GOT3 (cell line): ENCODE measurements around the gene DBNDD1.
"Not testable (repeated sequence)": the region's sequence is repeated elsewhere in the genome, so short reads cannot be mapped to it uniquely, and the experiment has no call there.

Experiments
- DNase-seq: peaks from one replicate; lab custom pipeline; 2025; ENCODE audit warnings: mixed read lengths; lab: John Stamatoyannopoulos, UW

Gene DBNDD1, protein sequence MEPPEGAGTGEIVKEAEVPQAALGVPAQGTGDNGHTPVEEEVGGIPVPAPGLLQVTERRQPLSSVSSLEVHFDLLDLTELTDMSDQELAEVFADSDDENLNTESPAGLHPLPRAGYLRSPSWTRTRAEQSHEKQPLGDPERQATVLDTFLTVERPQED

DNA sequence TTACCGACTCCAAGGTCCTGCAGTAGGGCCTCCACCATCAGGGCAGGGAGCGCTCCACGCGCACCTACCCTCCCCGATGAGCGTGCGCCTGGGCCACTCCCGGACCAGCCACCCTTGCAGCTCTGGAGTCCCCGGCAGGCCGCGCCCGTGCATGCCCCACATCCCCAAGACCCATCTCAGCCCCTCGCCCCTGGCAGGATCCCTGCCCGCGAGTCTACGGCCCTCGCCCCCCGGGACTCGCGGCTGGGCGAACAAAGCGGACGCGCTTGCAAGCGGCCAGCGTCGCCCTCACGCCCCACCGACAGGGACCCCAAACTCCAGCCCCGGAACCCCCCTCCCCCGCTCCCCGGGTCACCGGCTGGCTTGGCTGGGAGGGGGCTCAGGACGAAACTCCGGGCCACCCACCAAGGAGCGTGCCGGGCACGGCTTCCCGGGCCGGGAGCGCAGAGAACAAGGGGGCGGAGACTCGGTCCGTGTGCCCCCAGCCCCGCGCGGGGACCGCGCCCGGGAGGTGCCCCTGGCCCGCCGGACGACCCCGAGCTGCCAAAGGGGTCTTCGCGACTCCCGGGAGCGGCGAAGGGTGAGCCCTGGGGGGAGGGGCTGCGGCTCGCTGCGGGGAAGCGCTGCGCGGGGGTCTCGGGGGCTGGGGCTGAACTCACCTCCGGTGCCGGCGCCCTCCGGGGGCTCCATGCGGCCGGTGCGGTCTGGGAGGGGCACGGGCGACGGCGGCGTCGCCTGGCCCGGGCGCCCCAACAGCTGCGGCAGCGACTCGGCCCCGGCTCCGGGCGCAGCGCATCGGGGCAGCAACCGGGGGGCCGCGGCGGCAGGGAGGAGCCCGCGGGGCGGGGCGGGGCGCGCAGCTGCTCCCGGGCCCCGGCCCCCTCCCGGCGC, at the start of gene DBNDD1:
Gene DBNDD1 (minus strand): TSS at position 805 of the 891 bp plus-strand sequence. CDS start 115 bp downstream, at position 690.
- no peak for DNase-seq

DNA sequence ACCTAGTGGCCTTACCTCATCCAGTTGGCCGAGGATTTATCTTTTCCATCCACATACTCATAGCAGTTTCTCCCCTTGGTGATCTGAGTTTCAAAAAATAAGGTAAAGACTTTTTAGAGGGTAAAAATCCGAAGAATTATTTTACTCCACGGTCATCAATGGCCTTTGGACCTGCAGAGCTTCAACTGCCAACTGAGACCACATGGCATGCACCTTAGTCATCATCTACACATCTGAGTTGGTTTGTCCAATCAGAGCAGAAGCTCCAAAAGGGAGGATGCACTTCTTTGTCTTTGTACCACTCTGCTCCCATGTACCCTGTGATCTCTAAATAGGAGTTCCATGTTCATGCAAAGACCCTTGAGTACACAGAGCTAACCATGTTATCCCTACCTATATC, 42.2 kb upstream of the DBNDD1 start:
- no peak for DNase-seq

DNA sequence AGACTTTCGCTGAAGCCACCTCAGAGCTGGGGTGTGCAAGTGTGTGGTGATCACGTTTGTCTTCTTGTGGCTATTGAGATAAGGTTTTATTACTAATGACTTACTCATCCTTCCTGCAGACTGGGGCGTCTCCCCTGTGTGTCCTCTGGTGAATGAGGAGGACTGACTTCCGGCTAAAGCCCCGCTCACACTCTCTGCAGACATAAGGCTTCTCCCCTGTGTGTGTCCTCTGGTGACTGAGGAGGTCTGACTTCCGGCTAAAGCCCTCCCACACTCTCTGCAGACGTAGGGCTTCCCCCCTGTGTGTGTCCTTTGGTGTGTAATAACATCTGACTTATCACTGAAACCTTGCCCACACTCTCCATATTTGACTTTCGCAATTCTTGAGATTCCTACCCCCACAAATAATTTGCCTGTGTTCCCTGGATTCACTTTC, 38.5 kb upstream of the DBNDD1 start:
- no peak for DNase-seq

DNA sequence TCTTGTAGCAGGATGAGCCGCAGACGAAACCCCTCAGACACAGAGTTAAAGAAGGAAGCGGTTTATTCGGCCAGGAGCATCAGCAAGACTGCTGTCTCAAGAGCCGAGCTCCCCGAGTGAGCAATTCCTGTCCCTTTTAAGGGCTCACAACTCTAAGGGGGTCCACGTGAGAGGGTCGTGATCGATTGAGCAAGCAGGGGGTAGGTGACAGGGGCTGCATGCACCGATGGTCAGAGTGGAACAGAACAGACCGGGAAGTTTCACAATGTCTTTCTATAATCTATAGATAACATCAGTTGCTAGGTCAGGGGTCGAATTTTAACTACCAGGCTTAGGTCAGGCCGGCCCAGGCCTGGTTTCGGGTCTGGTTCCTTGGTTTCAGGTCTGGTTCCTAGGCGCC, 37.3 kb upstream of the DBNDD1 start:
- DNase-seq, result not testable (repeated sequence)

DNA sequence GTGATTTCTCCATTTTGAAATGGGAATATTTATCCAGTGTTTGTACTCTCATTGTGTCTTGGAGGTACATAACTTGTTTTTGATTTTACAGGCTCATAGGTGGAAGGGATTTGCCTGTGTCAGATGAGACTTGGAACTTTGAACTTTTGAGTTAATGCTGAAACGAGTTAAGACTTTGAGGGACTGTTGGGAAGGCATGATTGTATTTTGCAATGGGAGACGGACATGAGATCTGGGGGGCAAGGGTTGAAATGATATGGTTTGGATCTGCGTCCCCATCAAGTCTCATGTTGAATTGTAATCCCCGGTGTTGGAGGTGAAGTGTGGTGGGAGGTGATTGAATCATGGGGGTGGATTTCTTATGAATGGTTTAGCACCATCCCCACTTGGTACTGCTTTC, 36.1 kb upstream of the DBNDD1 start:
- no peak for DNase-seq

DNA sequence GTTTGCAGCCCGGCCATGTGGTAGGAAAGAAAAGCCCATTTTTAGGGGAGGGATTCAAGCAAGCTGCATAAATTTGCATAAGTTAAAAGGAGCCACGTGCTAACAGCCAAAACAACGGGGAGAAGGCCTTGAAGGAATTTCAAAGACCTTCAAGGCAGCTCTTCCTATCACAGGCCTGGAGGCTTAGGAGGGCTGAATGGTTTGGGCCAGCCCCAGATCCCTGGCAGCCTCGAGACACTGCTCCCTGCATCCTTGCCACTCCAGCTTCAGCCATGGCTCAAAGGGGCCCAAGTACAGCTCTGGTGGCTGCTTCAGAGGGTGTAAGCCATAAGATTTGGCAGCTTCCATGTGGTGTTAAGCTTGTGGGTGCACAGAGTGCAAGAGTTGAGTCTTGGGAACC, 35.3 kb upstream of the DBNDD1 start:
- DNase-seq, result no peak

DNA sequence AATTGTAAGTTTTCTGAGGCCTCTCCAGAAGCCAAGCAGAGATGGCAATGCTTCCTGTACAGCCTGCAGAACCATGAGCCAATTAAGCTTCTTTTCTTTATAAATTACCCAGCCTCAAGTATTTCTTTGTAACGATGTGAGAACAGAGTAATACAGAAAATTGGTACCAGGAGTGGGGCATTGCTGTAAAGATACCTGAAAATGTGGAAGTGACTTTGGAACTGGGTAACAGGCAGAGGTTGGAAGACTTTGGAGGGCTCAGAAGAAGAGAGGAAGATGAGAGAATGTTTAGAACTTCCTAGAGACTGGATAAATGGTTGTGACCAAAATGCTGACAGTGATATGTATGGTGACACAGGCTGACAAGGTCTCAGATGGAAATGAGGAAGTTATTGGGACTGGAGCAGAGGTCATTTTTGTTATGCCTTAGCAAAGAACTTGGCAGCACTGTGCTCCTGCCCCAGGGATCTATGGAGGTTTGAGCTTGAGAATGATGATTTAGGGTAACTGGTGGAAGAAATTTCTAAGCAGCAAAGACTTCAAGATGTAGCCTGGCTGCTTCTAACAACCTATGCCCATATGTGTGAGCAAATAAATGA, 34.7 kb upstream of the DBNDD1 start:
- DNase-seq, result no peak

DNA sequence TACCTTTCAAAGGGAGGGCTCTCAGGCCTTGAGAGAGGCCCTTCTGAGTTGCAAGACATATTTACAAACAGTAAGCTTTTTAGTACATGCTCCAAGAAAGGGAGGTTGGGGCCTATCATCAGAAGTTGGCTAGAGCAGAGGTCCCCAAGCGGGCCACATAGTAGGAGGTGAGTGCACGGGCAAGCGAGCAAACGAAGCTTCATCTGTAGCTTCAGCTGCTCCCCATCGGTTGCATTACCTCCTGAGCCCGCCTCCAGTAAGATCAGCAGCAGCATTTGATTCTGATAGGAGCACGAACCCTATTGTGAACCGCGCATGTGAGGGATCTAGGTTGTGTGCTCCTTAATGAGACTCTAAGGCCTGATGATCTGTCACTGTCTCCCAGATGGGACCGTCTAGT, 31.7 kb upstream of the DBNDD1 start:
- DNase-seq, result no peak

DNA sequence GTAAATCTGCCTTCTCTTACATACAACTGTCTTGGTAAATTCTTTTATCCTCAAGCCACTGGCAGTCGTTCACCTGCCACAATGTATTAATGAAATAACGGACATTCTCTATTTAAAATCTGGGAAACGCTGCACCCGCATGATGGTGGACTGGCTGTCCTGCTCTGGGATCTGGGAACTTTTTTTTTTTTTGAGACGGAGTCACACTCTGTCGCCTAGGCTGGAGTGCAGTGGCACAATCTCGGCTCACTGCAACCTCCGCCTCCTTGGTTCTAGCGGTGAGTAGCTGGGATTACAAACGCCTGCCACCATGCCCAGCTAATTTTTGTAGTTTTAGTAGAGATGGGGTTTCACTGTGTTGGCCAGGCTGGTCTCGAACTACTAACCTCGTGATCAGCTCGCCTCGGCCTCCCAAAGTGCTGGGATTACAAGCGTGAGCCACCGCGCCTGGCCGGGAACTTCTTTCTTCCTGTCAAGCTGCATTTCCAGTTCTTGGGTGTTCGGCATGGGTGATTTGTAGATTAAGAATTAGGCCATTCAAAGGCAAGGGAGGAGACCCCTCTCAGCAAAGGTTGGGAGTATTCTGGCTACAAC, 29.6 kb upstream of the DBNDD1 start:
- DNase-seq, result no peak

DNA sequence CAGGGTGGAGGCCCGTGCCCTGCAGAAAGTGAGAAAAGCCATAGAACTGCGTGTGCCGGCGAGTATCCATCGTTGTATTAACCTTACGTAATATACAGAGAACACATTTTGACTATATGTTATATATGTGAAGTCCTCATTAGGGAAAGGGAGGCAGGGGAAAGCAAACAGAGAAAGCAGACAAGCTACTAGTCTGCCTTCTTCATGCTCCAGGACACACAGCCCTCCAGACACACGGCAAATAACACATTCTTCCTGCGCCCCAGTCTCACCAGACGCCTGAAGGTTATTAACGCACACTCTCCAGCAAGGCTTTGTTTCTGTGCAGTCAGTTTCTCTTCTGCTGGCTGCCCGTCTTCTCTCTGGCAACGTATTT, 29.1 kb upstream of the DBNDD1 start:
- DNase-seq, result no peak

DNA sequence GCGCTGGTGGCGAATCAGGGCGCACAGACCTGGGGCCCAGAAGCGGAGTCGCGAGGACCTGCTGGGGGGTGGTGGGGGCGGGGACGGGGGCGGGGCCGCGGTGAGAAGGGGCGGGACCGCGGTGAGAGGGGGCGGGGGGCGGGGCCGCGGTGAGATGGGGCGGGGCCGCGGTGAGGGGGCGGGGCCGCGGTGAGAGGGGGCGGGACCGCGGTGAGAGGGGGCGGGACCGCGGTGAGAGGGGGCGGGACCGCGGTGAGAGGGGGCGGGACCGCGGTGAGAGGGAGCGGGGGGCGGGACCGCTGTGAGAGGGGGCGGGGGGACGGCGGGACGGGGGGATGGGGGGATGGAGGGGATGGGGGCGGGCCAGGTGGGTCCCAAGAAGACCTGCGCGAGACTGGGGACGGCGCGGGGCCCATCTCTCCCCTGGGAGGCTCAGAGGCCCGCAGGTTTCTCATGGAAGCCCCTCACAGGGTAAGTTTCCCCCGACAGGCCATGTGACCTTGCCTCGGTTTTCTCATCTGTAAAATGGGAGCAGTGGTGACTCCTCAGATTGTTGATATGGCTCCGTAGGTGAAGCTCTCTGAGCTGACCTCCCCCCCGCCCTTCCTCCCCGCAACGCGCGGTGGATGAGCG, 28.6 kb upstream of the DBNDD1 start:
- DNase-seq, result no peak

DNA sequence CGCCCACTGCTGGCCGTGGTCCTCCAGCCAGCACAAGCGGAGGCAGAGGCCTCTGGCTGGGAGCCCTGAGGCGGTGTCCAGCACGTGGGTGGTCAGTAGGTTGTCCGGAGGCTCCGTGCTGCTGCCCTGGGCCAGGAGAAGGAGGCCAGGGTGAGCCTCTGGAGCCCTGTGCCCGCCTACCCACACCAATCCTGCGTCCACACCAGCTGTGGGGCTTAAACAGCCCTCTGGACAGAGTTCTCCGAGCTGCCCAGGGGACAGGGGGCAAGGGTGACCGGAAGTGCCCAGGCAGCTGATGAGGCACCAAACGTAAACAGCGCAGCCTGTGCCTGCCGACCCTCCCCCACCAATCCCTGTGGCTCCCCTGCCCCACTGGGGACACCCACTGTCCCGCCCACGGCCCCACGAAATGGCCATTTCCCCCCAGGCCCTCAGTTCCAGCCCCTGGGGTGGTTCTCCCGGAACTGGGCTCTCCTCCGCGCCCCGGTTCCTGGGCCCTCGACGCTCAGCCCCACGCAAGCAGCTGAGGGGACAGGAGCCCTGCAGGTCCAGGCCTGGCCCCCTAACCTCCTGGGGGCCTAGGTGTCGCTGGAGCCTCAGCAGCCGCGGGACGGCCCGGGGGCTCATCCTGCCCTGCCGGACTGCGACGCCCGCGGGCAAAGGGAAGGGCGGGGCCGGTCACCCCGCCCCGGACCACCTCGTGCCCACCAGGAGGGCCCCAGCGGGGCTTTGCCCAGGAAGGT, 27.9 kb upstream of the DBNDD1 start:
- DNase-seq, result no peak

DNA sequence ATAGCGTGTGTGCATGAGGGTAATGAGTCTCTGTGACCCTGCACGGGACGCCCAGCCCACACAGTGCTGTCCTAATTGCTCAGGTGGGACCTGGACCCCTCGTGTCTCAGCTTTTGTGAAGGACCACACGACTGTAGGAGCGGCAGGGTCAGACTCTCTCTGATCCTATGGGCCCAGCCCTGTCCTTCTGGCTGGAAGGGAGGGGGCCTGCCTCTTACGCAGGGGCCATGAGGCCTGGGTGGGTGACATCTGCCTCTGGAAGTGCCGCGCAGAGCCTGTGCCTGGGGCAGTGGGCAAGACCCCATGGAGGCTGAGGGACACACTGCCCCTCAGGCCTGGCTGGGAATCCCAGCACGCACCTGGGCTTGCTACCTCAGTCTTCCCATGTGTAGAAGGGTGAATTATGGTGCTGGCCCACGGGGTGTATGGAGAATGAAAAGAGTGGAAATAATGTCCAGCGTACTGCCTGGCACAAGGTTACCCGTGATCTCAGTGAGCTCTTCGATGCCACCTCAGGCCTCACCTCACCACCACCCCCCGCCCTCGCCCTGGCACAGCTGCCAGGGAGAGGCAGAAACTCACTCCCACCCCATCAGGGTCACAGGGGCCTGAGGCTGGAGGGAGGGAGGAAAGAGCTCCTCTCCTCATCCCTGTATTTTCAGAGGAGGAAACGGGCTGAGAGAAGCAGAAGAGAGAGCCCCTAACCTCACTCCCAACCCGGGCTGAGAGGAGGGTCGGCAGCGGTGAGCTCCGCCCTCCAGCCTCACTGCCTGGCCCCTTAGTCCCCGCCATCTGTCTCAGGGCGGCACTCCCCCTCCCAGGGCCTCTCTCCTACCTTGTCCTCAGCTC, 27.1 kb upstream of the DBNDD1 start:
- no peak for DNase-seq

DNA sequence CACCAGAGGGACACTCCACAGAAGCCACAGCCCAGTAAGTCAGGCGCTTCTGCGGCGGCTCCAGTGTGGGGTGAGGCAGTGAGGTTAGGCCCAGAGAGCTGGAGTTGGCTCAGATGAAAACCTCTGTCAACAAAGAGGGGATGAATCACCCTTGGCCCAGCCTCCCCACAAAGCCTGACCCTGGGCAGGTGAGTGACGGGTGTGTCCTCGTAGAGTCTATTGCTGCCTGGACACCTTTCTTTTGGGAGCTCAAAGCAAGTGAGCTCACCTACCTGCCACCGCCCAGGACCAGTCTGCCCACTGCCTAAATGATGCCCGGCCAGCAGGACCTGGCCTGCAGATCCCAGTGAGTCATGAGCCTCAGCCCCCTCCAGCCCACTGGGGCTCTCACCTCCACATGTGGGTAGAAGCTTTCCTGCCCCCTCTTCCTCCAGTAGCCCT, 24.9 kb upstream of the DBNDD1 start:
- DNase-seq, result no peak

DNA sequence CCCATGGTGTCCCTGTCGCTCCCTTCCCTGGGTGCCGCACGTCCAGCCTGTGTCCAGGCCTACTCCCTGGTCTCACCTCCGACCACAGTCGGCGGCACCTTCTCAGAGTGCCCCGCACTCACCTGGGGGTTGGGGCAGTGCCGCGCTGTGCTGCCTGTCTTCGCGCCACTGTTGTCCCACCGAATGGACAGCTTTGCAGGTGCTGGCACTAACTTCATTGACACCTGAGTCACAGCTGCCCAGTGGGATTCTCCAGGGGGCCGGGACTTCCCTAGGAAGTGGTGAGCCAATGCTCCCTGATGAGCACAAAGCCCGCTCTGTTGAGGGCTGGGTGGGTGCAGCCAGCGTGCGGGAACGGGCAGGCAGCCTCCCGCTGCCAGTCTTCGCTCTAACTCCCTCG, 24.3 kb upstream of the DBNDD1 start:
- DNase-seq, result no peak

DNA sequence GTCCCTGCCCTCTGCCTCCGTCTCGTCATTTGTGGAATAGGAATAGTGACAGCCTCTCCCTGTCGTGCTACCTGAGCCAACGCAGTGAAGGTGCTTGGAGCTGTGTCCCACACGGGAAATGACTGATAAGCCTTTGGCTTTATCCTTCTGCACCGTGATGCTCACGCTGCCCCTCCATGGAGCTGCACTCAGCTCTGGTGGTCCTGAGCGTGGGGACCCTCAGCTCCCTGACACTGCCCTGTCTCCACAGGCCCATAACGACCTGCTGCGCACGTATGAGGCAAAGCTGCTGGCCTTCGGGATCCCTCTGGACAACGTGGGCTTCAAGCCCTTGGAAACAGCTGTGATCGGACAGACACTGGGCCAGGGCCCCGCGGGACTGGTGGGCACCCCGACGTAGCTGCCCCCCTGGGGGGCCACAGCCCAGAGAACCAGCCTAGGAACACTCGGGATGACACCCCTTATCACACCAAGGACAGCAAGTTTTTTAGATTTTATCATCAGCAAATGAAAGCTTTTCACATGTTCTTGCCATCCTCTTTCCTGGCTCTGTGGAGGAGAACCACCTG, 23.8 kb upstream of the DBNDD1 start:
- no peak for DNase-seq

DNA sequence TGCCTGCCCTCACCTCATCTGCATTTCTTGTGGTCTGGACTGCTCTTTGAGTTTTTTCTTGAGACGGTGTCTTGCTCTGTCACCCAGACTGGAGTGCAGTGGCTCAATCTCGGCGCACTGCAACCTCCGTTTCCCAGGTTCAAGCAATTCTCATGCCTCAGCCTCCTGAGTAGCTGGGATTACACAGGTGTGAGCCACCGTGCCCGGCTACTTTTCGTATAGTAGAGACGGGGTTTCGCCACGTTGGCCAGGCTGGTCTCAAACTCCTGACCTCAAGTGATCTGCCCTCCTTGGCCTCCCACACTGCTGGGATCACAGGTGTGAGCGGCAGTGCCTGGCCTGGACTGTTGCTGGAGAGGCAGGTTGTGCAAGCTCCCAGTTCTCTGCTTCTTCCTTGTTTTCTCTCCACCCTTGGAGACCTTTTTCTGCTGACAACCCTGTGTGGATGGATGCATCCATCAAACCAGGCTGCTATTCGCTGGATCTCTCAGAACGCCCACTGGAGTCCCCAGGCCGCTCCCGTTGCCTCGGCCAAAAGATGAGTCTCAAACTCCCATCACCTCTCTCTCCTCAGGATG, 22.7 kb upstream of the DBNDD1 start:
- DNase-seq, result no peak

DNA sequence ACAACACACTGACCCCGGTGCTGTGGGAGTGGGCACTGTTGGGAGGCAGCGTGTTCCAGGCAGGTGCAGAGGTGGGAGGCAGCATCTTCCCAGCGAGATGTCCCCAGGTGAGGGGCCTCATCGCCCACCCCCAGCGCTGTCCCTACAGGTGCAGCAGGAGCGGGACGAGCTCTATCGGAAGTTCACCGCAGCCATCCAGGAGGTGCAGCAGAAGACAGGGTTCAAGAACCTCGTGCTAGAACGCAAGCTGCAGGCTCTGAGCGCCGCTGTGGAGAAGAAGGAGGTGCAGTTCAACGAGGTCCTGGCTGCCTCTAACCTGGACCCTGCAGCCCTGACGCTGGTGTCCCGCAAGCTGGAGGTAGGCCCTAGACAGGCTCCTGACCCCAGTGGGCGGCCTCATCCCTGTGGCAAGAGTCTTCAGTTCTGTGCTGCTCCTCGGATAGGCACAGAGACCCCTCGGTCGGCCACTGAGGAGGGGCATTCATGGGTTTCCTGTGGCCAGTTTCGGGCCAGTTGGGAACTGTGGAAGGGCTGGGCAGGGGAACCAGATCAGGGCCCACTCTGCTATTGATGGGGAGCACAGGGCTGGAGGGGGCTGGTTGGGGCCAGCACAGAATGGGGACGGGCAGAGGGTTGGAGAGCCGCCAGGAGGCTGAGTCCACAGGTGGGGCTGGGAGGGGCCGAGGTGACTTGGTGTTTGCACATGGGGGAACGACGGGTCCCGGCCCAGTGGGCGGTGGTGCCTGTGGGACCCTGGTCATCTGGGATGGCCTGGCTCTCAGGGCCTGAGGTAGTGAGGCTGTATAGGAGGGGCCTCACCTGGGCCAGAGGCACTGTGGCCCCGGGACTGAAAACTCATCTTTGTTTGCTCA, 21.1 kb upstream of the DBNDD1 start:
- DNase-seq, result no peak

DNA sequence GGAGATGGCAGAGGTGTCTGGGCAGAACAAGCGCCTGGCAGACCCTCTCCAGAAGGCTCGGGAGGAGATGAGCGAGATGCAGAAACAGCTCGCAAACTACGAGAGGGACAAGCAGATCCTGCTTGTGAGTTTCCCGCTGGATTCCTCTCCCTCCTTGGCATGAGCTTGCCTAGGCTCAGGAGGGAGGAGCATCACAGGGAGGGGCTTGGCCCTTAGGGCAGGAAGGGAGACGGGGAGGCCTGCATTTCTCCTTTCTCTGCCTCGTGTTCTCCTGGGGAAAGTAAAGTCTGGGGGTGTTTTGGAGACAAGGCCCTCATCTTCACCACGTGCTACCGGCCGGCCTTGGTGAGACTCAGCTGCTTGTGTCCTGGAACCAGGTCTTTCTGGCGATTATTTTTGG, 18.0 kb upstream of the DBNDD1 start:
- DNase-seq, result no peak
